ENCODE data around the gene HES6.

The HES6 gene

GRCh38 chr2:238257786-238258700 lies 18.2 kb upstream of the HES6 start:
- H3K4me3 ChIP-seq (ENCODE audit: control insufficient read depth, low read depth, low read length) = no peak overlapping the region
- DNase-seq (ENCODE audit: low read depth) = no peak
- TF ChIP-seq CTCF (conservative IDR thresholded peaks at IDR 0.05; ENCODE audit: control insufficient read depth, insufficient read depth, low read depth, low read length) = no peak

GRCh38 chr2:238256594-238257104 lies 16.8 kb upstream of the HES6 start:
- DNase-seq (ENCODE audit: low read depth) = peak; percentile 73
- H3K4me3 ChIP-seq (ENCODE audit: control insufficient read depth, low read depth, low read length) = no peak overlapping the region
- TF ChIP-seq CTCF (conservative IDR thresholded peaks at IDR 0.05; ENCODE audit: control insufficient read depth, insufficient read depth, low read depth, low read length) = peak; percentile 71

GRCh38 chr2:238256111-238256510 lies 16.3 kb upstream of the HES6 start:
- DNase-seq (ENCODE audit: low read depth) = no peak
- TF ChIP-seq CTCF (conservative IDR thresholded peaks at IDR 0.05; ENCODE audit: control insufficient read depth, insufficient read depth, low read depth, low read length) = no peak
- no peak overlapping the region for H3K4me3 ChIP-seq (ENCODE audit: control insufficient read depth, low read depth, low read length)

DNA sequence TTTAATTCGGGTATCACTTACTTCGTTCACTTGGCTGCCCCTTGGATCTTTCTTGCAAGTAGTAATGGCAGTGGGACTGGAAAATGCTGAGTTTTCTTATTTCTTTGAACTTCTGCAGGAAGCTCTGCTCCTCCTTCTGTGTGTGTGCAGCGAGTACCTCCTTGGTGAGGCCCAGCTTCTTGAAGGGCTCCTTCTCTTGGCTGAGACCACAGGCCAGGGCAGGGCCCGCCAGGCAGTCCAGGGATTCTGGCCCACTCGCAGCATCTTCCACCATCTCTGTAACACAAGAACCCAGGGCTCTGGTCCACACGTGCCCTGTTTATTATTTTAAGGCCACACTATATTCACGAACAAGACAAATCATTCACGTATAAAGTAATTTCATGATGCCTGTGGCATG lies 15.8 kb upstream of the HES6 start:
- no peak overlapping the region for H3K4me3 ChIP-seq (ENCODE audit: control insufficient read depth, low read depth, low read length)
- no peak for DNase-seq (ENCODE audit: low read depth)
- TF ChIP-seq CTCF (conservative IDR thresholded peaks at IDR 0.05; ENCODE audit: control insufficient read depth, insufficient read depth, low read depth, low read length) = no peak

DNA sequence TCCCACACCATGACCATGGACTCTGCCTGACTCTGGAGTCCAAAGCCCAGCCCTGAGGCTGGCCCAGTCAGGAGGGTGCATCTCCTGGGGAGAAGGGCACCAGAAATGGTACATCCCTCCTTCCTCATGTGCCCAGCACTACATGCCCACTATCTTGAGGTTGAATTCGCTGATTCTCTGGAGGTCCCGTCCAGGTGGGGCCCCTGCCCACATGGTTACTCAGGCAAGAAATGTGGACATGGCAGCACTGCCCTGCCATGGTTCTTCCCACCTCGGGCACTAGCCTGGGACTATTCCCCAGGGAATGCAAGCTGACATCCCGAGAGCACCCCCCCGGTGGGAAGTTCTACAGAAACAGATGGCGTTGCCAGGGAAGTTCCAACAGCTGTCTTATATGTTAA lies 15.3 kb upstream of the HES6 start:
- DNase-seq (ENCODE audit: low read depth) = no peak
- no peak overlapping the region for H3K4me3 ChIP-seq (ENCODE audit: control insufficient read depth, low read depth, low read length)
- TF ChIP-seq CTCF (conservative IDR thresholded peaks at IDR 0.05; ENCODE audit: control insufficient read depth, insufficient read depth, low read depth, low read length) = no peak

GRCh38 chr2:238254095-238254723 lies 14.4 kb upstream of the HES6 start:
- TF ChIP-seq CTCF (conservative IDR thresholded peaks at IDR 0.05; ENCODE audit: control insufficient read depth, insufficient read depth, low read depth, low read length) = no peak
- no peak overlapping the region for H3K4me3 ChIP-seq (ENCODE audit: control insufficient read depth, low read depth, low read length)
- no peak for DNase-seq (ENCODE audit: low read depth)

All from fibroblast of mammary gland (primary cell).